ENCODE results near the gene GP1BB.
A peak's percentile ranks its signal among the peaks of the same experiment; 100 is the strongest.
"Not testable (repeated sequence)": the region's sequence is repeated elsewhere in the genome, so short reads cannot be mapped to it uniquely, and the experiment has no call there.

The GP1BB gene

GRCh38 chr22:19714312-19715187 is 8.8 kb upstream of the GP1BB start, which contains the start of gene SEPTIN5:
TSS of gene SEPTIN5 (plus strand) at chr22:19714503. CDS start at chr22:19714589, 86 bp downstream.
- DNase-seq, result no peak

DNA sequence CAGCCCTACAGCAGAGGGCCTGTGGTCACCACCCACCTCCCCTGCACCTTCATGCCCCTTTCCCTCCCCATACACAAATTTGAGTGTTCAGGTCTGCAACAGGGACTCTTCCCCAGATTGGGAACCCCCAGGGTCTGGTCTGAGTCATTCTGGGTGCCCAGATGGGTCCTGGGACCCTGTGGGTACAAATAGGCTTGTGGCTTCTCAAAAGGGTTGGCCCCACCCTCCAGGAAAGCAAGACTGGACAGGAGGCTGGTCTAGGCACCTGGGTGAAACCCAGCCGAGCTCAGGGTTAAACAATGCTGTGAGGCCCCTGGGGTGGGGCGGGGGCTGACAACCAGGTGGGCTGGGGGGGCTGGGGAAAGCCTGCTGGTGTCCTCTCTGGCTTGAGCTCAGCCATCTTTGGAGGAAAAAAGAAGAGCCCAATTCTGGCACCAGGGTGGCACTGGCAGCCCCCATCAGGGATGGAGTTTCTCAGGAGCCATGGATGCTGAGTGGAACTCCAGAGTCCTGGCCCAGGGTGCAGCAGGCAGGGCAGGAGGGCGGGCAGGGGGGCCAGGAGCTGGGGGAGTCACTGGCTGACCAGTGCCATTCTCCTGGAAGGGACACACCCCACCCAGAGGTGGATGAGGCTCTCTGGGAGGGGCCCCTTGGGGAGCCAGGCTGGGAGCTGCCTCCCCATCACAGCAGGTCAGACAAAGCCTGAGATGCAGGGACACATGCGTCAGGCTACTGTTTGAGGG is 8.0 kb upstream of the GP1BB start:
- no peak for DNase-seq

DNA sequence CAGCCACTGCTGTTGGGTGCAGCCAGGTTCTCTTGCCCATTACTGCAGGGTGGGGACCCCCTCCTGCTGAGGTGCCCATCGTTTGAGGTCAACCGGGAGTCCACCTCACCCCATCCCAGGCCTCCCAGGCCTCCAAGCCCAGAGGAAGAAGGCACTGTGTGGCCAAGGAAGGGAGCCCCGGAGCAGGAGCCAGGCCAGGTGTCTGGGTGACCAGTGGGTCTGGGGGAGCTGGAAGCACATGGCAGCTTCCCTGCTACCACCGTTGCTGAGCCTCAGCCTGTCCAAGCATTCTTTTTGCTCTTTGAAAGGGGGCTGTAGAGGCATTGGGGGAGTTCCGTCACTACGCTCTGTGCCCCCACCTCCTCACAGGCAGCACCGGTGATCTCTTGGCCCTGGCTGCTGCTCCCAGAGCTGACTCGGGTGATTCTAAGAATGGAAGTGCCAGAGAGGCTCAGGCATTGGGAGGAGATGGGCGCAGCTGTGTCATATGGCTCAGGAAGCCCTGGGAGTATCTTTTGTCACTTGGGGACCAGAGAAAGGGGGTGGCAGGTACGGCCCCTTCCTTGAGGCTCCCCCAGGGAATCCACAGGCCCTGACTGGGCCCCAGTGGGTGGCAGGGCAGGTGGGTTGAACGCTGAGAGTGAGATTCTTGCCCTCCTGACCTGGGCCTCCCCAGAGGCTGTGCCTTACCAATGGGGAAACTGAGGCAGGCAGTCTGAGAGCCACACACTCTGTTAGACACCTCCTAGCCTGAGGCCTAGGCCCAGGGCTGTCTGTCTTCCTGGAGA is 7.1 kb upstream of the GP1BB start:
- no peak for DNase-seq

DNA sequence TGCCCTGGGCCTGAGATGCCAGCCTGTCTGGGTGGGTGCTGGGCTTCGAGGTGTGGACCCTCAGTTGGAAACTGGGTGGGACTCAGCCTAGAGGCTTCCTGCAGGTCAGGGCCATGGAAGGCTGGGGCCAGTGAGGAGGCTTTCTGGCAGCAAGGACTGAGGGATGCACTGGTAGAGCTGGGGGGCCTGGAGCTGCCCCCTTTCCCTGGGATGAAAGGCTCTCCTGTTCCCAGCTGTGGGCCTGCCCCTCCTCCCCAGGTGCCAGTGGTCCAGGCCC is 6.6 kb upstream of the GP1BB start:
- no peak for DNase-seq

GRCh38 chr22:19717181-19717580 is 6.2 kb upstream of the GP1BB start:
- DNase-seq, result no peak

DNA sequence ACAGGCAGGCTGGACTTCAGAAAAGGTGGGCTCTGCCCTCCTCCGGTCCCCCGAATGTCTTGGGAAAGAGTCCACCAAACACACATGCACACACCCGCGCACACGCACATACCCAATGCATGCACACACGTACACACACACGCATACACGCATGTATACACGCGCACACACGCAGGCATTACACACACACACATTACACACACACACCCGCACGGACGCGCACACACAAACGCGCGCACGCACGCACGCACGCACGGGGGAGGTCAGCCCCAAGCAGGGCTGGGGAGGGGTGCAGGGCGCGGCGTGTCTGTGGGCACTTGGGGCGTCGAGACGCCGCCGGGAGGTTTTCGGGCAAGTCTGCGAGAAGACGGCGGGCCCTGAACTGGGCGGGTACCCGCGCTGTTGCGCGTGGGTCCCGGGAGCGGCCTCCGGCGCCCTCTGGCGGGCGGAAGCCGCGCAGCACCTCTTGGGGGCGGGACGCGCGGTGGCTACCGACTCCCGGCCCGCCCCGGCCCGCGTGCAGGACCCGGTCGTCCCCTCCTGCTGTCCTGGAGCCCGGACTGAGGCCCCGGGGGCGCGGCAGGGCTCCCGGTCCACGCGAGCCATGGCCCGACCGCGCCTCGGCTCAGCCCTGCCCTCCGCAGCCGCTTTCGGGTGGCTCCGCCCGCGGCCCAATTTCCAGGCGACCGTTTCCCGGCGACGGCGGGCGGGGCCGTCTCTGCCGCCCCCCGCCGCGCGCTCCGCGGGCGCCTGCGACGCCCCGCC is 5.5 kb upstream of the GP1BB start:
- peak; percentile 70 for DNase-seq

GRCh38 chr22:19718456-19719049 is 4.8 kb upstream of the GP1BB start:
- no peak for DNase-seq

GRCh38 chr22:19719050-19719482 is 4.3 kb upstream of the GP1BB start:
- DNase-seq, result peak; percentile 23

- no peak for DNase-seq
Measured at GRCh38 chr22:19719488-19720021, 3.8 kb upstream of the GP1BB start.

DNA sequence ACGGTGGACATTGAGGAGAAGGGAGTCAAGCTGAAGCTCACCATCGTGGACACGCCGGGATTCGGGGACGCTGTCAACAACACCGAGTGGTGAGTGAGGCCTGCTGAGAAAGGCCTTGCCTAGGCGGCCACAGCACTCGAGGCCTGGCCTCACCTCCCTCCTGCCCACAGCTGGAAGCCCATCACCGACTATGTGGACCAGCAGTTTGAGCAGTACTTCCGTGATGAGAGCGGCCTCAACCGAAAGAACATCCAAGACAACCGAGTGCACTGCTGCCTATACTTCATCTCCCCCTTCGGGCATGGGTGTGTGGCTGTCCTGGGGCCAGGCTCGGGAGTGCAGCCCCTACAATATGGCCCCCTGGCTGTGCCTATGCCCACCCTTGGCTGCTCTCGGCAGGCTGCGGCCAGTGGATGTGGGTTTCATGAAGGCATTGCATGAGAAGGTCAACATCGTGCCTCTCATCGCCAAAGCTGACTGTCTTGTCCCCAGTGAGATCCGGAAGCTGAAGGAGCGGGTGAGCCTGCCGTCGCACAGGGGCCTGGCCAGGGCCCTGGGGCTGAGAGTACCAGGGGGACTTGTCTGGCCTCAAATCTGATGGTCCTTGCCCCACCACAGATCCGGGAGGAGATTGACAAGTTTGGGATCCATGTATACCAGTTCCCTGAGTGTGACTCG is 3.0 kb upstream of the GP1BB start:
- no peak for DNase-seq

GRCh38 chr22:19720999-19721329 is 2.4 kb upstream of the GP1BB start:
- DNase-seq, result no peak

DNA sequence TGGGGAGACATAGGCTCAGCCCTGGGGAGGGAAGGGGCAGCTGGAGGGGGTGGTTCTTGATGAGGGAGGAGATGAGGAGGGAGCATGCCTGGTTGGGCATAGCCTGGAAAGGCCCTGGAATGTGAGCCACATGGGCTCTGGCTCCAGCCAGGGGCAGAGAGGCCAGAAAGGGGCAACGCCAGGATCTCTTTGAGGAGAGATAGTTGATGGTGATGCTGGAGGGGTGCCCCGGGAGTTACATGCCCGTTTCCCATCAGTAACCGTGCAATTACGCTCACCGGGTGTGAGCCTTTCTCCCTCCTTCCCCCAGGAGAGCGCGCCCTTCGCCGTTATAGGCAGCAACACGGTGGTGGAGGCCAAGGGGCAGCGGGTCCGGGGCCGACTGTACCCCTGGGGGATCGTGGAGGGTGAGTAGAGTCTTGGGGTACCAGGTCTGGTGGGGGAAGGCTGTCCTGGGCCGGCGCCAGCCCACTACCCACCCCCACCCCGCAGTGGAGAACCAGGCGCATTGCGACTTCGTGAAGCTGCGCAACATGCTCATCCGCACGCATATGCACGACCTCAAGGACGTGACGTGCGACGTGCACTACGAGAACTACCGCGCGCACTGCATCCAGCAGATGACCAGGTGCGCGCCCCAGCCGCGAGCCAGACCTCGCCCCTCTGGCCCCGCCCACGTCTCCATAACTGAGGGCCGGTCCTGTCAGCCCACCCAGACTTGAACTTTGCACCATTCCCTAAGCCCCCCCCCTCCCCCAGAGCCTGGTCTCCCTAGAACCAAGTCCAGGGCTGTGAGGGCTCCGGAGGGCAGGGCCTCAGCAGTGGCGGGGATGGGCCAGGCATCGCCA is 1.8 kb upstream of the GP1BB start:
- no peak for DNase-seq

DNA sequence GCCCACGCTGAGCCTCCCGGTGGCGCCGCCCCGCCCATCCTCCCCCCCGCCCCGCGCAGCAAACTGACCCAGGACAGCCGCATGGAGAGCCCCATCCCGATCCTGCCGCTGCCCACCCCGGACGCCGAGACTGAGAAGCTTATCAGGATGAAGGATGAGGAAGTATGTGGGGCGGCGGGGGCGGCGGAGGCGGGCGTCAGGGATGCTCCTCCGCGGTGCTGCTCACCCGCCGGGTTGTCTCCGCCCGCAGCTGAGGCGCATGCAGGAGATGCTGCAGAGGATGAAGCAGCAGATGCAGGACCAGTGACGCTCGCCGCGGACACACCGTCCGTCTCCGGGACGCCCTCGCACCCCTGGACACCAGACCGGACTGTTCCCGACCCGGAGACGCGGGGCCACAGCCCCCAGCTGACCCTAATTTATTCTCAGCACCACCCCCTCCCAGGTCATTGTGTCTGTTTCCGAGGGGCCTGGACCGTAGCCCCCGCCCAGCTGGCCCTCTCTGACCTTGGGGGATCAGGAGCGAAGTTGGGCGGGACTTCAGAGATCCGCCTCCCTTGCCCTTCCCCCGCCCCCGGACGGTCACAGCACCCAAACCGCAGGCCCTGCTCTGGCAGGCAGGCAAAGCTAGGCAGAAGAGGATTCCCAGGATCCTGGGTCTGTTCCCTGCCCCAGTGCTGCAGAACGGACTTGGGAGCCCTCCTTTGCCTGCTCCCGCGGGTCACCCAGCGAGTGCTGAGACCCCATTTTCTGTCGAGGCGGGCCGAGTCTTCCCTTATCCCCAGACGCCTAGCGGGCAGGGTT is 959 bp upstream of the GP1BB start:
- DNase-seq, result no peak

GRCh38 chr22:19722982-19723231 is 432 bp upstream of the GP1BB start:
- DNase-seq, result no peak

DNA sequence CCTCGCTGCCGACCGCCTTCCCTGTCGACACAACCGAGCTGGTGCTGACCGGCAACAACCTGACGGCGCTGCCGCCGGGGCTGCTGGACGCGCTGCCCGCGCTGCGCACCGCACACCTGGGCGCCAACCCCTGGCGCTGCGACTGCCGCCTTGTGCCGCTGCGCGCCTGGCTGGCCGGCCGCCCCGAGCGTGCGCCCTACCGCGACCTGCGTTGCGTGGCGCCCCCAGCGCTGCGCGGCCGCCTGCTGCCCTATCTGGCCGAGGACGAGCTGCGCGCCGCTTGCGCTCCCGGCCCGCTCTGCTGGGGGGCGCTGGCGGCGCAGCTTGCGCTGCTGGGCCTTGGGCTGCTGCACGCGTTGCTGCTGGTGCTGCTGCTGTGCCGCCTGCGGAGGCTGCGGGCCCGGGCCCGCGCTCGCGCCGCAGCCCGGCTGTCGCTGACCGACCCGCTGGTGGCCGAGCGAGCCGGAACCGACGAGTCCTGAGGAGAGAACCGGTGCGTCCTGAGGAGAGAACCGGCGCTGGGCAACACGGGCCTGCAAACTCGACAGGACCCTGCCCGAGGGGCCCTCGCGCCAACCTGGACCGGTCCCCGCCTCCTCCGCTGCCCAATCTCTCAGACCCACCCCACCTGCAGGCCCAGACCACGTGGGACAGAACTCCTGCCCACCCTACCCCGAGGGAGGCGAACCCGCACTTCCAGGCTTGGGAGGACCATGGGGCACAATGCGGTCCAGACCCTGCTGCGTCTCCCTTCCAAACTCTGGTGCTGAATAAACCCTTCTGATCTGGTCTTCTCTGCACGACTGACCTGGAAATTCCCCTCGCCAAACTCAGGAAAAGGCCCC is 866 bp downstream of the GP1BB start:
- DNase-seq, result no peak

DNA sequence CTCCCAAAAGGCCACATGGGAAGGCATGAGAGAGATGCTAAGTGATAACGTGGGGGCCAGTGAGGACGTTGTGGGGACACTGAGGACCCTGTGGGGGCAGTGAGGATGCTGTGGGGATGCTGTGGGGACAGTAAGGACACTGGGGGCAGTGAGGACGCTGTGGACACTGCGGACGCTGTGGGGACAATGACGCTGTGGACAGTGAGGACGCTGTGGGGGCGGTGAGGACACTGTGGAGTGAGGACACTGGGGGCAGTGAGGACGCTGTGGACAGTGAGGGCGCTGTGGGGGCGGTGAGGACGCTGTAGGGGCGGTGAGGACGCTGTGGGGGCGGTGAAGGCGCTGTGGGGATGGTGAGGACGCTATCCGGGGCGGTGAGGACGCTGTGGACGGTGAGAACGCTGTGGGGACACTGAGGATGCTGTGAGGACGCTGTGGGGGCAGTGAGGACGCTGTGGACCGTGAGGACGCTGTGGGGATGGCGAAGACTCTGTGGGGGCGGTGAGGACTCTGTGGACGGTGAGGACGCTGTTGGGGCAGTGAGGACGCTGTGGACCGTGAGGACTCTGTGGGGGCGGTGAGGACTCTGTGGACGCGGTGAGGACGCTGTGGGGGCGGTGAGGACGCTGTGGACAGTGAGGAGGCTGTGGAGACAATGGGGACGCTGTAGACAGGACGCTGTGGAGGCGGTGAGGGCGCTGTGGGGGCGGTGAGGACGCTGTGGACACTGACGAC is 1.8 kb downstream of the GP1BB start:
- no peak for DNase-seq

- not testable (repeated sequence) for DNase-seq
Measured at GRCh38 chr22:19726064-19726788, 2.9 kb downstream of the GP1BB start.

Data from fibroblast of skin of back (primary cell).